Brain microvascular endothelial cell (primary cell): ENCODE results near the gene XPO5.

ENCODE experiments used
- DNase-seq: peaks from one replicate; pipeline ENCODE4 v3.0.0-alpha.2; 2020
- H3K27ac ChIP-seq: fragments of 250-450 bp; sonication (Bioruptor Pico); 2 replicates; pipeline ENCODE4 v1.5.1; 2020; ENCODE audit warnings: mild to moderate bottlenecking, moderate library complexity
- H3K27me3 ChIP-seq: fragments of 250-450 bp; sonication (Bioruptor Pico); replicated peaks from 2 replicates; pipeline ENCODE4 v1.5.1; 2020; ENCODE audit warnings: mild to moderate bottlenecking
- H3K36me3 ChIP-seq: fragments of 250-450 bp; sonication (Bioruptor Pico); replicated peaks from 2 replicates; pipeline ENCODE4 v1.5.1; 2020; ENCODE audit warnings: mild to moderate bottlenecking
- H3K4me3 ChIP-seq: 2 replicates; pipeline ENCODE4 v1.5.1; 2011; ENCODE audit warnings: low read depth, mild to moderate bottlenecking, control low read depth, low read length, moderate library complexity
- CTCF ChIP-seq: IDR thresholded peaks from 2 replicates; pipeline ENCODE4 v1.5.1; 2011; ENCODE audit warnings: low read depth, mild to moderate bottlenecking, moderate library complexity, low read length, control low read depth, inconsistent platforms; ENCODE audit errors: missing control alignments
- in situ Hi-C: cut with HindIII; loops from 2 replicates; pipeline ENCODE4 v1.10.0; 2017; ENCODE audit warnings: low sequenced_read_pairs, low pct_ligation_motif_present

XPO5 gene

DNA sequence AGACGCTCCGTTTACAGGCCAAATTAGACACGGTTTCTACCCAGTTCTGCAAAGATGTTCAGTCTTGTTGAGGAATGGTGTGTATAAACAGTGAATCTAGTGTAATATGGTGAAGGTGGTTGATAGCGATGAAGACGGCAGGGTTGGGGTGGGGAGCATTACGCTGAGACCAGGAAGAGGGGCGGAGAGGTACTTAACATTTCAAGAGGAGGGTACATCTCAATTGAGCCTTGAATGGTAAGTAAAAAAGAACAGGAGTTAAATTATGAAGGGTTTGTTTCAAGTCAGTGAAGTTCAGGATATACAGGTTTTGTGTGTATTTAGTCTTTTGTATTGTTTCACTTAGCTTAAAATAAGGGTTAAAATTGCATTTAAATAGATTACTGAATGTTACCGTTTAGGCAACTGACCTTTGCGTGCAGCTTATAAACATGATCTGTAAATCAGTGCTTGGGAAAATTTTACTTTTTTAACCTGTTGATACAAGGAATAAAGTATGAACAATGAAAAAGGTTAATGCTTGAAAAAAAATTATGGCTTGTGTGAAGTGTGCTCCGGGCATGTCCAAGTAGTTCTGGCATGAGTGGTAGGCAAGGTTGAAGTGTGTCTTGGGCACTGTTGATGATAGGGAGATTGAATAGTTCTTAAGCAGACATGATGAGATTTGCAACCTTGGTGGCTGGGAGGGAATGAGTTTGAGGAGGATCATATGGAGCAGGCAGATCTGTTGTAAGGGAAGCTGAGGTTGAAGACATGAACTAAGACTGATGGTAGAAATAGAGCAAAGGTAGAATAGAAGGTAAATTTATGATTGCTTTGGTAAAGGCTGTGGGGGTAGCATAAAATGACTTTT, 58.1 kb downstream of the XPO5 start:
- TF ChIP-seq CTCF = no peak
- in situ Hi-C loops = no loop called here
- peak overlapping the region; percentile 91 for H3K4me3 ChIP-seq
- H3K27me3 ChIP-seq = no peaks in the 10 kb centered on the region
- H3K27ac ChIP-seq = peak overlapping the region; percentile 58
- peaks cover 60% of the 10 kb centered on the region for H3K36me3 ChIP-seq
- DNase-seq = no peak

GRCh38 chr6:43516697-43517504, 58.9 kb downstream of the XPO5 start, which contains the start of the genes POLR1C and YIPF3:
Gene POLR1C (plus strand): TSS chr6:43517089. CDS start chr6:43517110, 21 bp downstream.
Gene YIPF3 (minus strand): TSS chr6:43516926. CDS start chr6:43516807, 119 bp downstream.
- DNase-seq = peak; percentile 98
- H3K36me3 ChIP-seq = peaks cover 60% of the 10 kb centered on the region
- no peaks in the 10 kb centered on the region for H3K27me3 ChIP-seq
- TF ChIP-seq CTCF = no peak
- in situ Hi-C loops = no loop called here
- peak within 1 kb of the TSS; percentile 69 for H3K27ac ChIP-seq
- peak within 1 kb of the TSS; percentile 91 for H3K4me3 ChIP-seq

DNA sequence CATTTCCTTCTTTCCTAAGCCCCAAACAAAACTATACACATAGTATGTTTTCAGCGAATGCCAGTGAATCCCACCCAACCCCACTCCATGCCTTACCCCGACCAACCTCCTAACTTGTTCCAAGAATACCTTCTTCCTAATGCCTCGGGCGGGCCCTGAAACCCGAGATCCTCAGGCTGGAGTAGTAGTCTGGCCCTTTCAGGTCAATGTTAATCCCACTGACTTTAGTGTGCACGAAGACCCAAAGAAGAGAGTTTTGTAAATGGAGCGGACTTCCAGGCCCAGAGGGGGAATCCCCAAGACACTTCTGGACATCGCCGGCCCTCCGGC, 59.5 kb downstream of the XPO5 start:
- Histone ChIP-seq H3K27me3 (no peaks in the 10 kb centered on the region), H3K36me3 (peaks cover 60% of the 10 kb centered on the region), H3K27ac (peak overlapping the region; percentile 69), H3K4me3 (peak overlapping the region; percentile 91)
- TF ChIP-seq CTCF = no peak
- DNase-seq = no peak
- in situ Hi-C loops = no loop called here

DNA sequence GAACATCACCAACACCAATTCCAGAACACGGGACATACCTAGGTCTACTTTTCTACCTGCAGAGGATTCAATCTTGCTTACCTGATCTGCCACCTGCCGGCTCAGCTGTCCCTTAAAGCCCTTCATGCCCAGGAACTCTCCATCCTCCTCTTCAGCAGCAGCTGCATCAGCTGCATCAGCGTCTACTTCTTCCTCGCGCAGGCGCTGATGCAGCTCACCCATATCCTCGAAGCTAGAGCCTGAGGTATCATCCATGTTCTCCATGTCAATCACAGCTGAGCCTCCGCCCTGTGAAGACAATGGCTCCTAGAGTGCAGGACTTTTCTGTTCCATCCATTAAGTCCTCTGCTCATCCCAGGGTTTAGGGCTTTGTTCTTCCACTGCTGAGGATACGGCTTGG, 60.0 kb downstream of the XPO5 start:
- Histone ChIP-seq H3K27me3 (no peaks in the 10 kb centered on the region), H3K27ac (peak overlapping the region; percentile 69), H3K36me3 (peaks cover 60% of the 10 kb centered on the region), H3K4me3 (peak overlapping the region; percentile 91)
- DNase-seq = no peak
- no peak for TF ChIP-seq CTCF
- in situ Hi-C loops = no loop called here

GRCh38 chr6:43511824-43512415, 63.9 kb downstream of the XPO5 start:
- in situ Hi-C loops = no loop called here
- H3K4me3 ChIP-seq = no peak overlapping the region
- H3K36me3 ChIP-seq = peaks cover 44% of the 10 kb centered on the region

More at GRCh38 chr6:43511824-43512415, 63.9 kb downstream of the XPO5 start:
- DNase-seq = no peak
- no peaks in the 10 kb centered on the region for H3K27me3 ChIP-seq
- no peak overlapping the region for H3K27ac ChIP-seq
- TF ChIP-seq CTCF = no peak
